ENCODE measurements around the gene FAM3C.
"Not testable (repeated sequence)": the region's sequence is repeated elsewhere in the genome, so short reads cannot be mapped to it uniquely, and the experiment has no call there.

Gene FAM3C

DNA sequence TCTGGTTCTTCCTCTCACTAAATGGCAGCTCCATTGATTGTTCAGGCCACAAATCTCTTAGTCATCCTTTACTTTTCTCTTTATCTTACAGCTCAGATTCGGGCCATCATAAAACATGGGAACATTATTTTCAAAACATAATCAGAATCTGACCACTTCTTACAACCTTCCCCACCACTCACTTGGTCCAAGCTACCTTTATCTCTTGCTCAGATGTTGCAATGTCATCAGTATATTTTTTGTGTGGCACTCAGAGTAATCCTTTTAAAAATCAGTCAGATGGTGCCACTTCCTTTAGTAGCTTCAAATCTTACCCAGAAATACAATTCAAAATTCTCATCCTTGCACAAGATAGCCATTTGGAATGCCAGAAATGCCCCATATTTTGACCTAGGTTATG lies 34.5 kb upstream of the FAM3C start:
- Histone ChIP-seq H3K36me3 (ENCODE audit: insufficient read depth, low read length) (no peaks in the 10 kb centered on the region), H3K4me2 (ENCODE audit: low read length) (no peak overlapping the region), H3K4me1 (ENCODE audit: insufficient read depth, low read length, severe bottlenecking) (no peaks in the 10 kb centered on the region)

DNA sequence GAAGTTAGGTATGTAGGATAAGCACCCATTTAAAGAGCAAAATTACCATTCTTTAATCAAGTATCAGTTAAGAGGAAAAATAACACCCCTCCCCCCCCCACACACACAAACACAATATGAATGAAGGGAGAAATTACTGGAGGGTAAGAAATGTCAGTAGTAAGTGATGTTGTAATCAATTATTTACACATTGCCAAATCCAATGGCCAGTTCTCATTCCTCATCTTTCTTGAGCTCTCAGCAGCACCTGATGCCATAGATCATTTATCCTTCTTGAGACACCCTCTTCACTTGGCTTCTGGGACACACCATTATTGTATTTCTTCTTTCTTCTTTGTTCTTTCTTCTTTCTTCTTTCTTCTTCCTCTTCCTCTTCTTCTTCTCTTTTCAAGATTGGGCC lies 33.7 kb upstream of the FAM3C start:
- H3K27me3 ChIP-seq (ENCODE audit: insufficient read depth, low read length) = no peaks in the 10 kb centered on the region
- H3K4me3 ChIP-seq (ENCODE audit: low read depth, low read length, poor library complexity, severe bottlenecking) = no peak overlapping the region
- H3K9me3 ChIP-seq (ENCODE audit: low read length) = no peaks in the 10 kb centered on the region
- no peaks in the 10 kb centered on the region for H3K9me2 ChIP-seq (ENCODE audit: low read depth, low read length)
- H4K20me1 ChIP-seq (ENCODE audit: insufficient read depth, low read length) = no peaks in the 10 kb centered on the region
- no peak overlapping the region for H3K4me2 ChIP-seq (ENCODE audit: low read length)
- H3F3A ChIP-seq (ENCODE audit: insufficient read depth, low read length) = no peaks in the 10 kb centered on the region
- H3K4me1 ChIP-seq (ENCODE audit: insufficient read depth, low read length, severe bottlenecking) = no peaks in the 10 kb centered on the region
- no peak overlapping the region for H2AFZ ChIP-seq (ENCODE audit: low read length)
- H3K9ac ChIP-seq (ENCODE audit: low read length) = no peak overlapping the region
- H3K79me2 ChIP-seq (ENCODE audit: insufficient read depth, low read length) = no peaks in the 10 kb centered on the region
- no peaks in the 10 kb centered on the region for H3K36me3 ChIP-seq (ENCODE audit: insufficient read depth, low read length)
- no peak for TF ChIP-seq CTCF (IDR thresholded peaks at IDR 0.05; ENCODE audit: low read length)
- H3K27ac ChIP-seq (ENCODE audit: low read depth, low read length, poor library complexity, severe bottlenecking) = no peak overlapping the region

More for the DNA sequence above, 34.5 kb upstream of the FAM3C start:
- no peaks in the 10 kb centered on the region for H3K9me2 ChIP-seq (ENCODE audit: low read depth, low read length)
- H4K20me1 ChIP-seq (ENCODE audit: insufficient read depth, low read length) = no peaks in the 10 kb centered on the region
- no peaks in the 10 kb centered on the region for H3K9me3 ChIP-seq (ENCODE audit: low read length)
- no peaks in the 10 kb centered on the region for H3K79me2 ChIP-seq (ENCODE audit: insufficient read depth, low read length)
- H2AFZ ChIP-seq (ENCODE audit: low read length) = no peak overlapping the region
- H3K27ac ChIP-seq (ENCODE audit: low read depth, low read length, poor library complexity, severe bottlenecking) = no peak overlapping the region
- no peak overlapping the region for H3K4me3 ChIP-seq (ENCODE audit: low read depth, low read length, poor library complexity, severe bottlenecking)
- no peak overlapping the region for H3K9ac ChIP-seq (ENCODE audit: low read length)
- H3K27me3 ChIP-seq (ENCODE audit: insufficient read depth, low read length) = no peaks in the 10 kb centered on the region
- TF ChIP-seq EZH2 (IDR thresholded peaks at IDR 0.05; ENCODE audit: borderline replicate concordance, low read length) (no peak), CTCF (IDR thresholded peaks at IDR 0.05; ENCODE audit: low read length) (no peak)
- H3F3A ChIP-seq (ENCODE audit: insufficient read depth, low read length) = no peaks in the 10 kb centered on the region

DNA sequence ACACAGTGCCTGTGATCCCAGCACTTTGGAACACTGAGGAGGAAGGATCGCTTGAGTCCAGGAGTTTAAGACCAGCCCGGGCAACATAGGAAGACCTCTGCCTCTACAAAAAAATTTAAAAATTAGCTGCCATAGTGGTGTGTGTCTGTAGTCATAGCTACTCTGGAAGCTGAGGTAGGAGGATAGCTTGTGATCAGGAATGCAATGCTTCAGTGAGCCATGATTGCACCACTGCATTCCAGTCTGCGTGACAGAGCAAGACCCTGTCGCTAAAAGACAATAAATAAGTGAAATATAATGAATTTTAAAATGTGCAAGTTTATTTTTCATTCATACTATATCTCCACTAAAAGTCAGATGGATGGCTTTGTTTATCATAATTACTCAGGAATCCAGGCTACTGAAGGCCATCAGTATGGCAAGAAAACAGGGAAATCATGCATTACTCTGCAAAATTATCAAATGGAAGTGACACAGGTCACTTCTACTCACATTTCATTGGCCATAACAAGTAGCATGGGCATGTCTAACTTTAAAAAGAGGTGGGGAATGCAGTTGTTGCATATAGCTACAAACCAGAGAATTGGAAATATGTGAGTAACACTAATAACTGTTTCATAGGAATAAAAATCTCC lies 32.9 kb upstream of the FAM3C start:
- Histone ChIP-seq H3K79me2 (ENCODE audit: insufficient read depth, low read length) (no peaks in the 10 kb centered on the region), H3K9ac (ENCODE audit: low read length) (no peak overlapping the region), H4K20me1 (ENCODE audit: insufficient read depth, low read length) (no peaks in the 10 kb centered on the region), H3K9me2 (ENCODE audit: low read depth, low read length) (no peaks in the 10 kb centered on the region), H3K4me3 (ENCODE audit: low read depth, low read length, poor library complexity, severe bottlenecking) (no peak overlapping the region), H3K27ac (ENCODE audit: low read depth, low read length, poor library complexity, severe bottlenecking) (no peak overlapping the region), H3K4me1 (ENCODE audit: insufficient read depth, low read length, severe bottlenecking) (no peaks in the 10 kb centered on the region), H3K4me2 (ENCODE audit: low read length) (no peak overlapping the region), H3K36me3 (ENCODE audit: insufficient read depth, low read length) (no peaks in the 10 kb centered on the region), H3F3A (ENCODE audit: insufficient read depth, low read length) (no peaks in the 10 kb centered on the region), H3K27me3 (ENCODE audit: insufficient read depth, low read length) (no peaks in the 10 kb centered on the region), H2AFZ (ENCODE audit: low read length) (no peak overlapping the region), H3K9me3 (ENCODE audit: low read length) (no peaks in the 10 kb centered on the region)
- TF ChIP-seq EZH2 (IDR thresholded peaks at IDR 0.05; ENCODE audit: borderline replicate concordance, low read length) = no peak
- no peak for TF ChIP-seq CTCF (IDR thresholded peaks at IDR 0.05; ENCODE audit: low read length)

DNA sequence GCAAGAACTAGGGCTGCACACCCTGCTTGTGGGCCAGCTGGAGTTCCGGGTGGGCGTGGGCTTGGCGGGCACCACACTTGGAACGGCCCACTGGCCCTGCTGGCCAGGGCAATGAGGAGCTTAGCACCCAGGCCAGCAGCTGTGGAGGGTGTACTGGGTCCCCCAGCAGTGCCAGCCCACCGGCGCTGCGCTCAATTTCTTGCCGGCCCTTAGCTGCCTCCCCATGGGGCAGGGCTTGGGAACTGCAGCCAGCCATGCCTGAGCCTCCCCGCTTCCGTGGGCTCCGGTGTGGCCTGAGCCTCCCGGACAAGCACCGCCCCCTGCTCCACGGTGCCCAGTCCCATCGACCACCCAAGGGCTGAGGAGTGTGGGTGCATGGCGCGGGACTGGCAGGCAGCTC lies 25.6 kb upstream of the FAM3C start:
- not testable (repeated sequence) for H3K9me3 ChIP-seq (ENCODE audit: low read length); H3K79me2 ChIP-seq (ENCODE audit: insufficient read depth, low read length); H3K4me2 ChIP-seq (ENCODE audit: low read length); H3K4me1 ChIP-seq (ENCODE audit: insufficient read depth, low read length, severe bottlenecking); H2AFZ ChIP-seq (ENCODE audit: low read length); H4K20me1 ChIP-seq (ENCODE audit: insufficient read depth, low read length); H3K9ac ChIP-seq (ENCODE audit: low read length); H3K27ac ChIP-seq (ENCODE audit: low read depth, low read length, poor library complexity, severe bottlenecking); H3K36me3 ChIP-seq (ENCODE audit: insufficient read depth, low read length); H3K9me2 ChIP-seq (ENCODE audit: low read depth, low read length); H3F3A ChIP-seq (ENCODE audit: insufficient read depth, low read length); H3K4me3 ChIP-seq (ENCODE audit: low read depth, low read length, poor library complexity, severe bottlenecking); H3K27me3 ChIP-seq (ENCODE audit: insufficient read depth, low read length)

Data from OCI-LY1 (cell line).